HG03565 (cell line): ENCODE results near the gene ARAP2.

Experiments
- ATAC-seq: cut with Tn5 transposase; IDR thresholded peaks from one replicate; pipeline ENCODE4 v1.9.1; 2021; ENCODE audit warnings: mild to moderate bottlenecking, moderate library complexity; ENCODE audit not compliant: unreplicated experiment

ARAP2 gene

GRCh38 chr4:36053930-36054329 is 190.4 kb downstream of the ARAP2 start:
- no peak for ATAC-seq

DNA sequence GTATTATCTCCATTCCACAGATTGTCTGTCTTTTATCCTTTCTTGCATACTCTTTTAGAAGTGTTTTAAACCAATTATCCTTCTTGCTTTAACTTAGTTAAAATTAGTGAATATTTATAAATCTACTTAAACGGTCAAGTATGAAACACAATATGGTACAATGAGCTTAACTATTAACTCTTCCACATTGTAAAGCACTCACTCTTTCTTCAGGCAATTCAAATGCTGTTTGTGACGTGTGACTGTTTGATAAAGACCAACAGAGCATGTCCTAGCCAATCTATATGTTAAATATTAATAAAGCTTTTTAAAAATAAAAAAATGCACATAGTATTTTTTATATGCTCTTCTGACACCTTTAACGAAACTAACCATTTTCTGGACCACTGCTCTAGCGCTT is 192.7 kb downstream of the ARAP2 start:
- no peak for ATAC-seq

DNA sequence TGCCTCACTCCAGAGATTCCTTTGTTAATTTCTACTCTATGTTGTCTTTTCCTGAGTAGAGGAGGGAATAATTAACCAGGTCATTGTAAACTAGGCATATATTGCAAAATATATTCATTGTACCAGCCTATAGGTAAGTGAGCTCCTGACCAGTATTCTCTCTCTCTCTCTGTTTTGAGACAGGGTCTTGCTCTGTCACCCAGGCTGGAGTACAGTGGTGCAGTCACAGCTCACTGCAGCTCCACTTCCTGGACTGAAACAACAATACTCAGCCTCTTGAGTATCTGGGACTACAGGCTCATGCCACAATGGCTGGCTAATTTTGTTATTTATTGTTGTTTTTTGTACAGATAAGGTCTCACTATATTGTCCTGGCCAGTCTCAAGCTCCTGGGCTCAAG is 198.3 kb downstream of the ARAP2 start:
- ATAC-seq, result no peak

DNA sequence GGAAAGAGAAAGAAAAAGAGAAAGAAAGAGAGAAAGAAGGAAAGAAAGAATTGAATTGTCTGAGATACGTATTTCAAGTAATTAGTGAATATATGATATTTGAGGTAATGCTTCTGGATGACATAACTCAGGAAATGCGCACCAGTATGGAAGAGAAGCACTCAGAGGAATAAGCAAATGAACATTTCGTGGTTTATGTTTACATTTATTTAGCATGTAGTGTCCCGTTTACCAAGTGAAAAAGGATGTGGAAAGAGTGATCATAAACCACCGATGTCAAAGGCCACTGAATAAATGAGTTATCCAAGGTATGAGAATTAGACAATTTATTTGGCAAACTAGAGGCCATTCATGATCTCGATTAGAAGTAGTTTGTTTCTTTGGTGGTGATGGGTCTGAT is 200.4 kb downstream of the ARAP2 start:
- ATAC-seq, result no peak

- ATAC-seq, result no peak
Observed at GRCh38 chr4:36043241-36043640, 201.1 kb downstream of the ARAP2 start.

GRCh38 chr4:36042122-36042970 is 202.0 kb downstream of the ARAP2 start:
- no peak for ATAC-seq

DNA sequence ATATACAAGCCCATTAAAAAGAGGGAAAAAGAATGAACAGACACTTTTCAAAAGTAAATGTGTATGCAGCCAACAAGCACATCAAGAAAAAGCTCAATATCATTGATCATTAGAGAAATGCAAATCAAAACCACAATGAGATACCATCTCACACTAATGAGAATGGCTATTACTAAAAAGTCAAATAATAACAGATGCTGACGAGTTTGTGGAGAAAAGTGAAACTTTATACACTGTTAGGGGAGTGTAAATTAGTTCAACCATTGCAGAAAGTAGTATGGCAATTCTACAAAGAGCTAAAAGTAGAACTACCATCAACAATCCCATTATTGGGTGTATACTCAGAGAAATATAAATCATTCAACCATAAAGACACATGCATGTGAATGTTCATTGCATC is 203.0 kb downstream of the ARAP2 start:
- peak; percentile 51 for ATAC-seq

DNA sequence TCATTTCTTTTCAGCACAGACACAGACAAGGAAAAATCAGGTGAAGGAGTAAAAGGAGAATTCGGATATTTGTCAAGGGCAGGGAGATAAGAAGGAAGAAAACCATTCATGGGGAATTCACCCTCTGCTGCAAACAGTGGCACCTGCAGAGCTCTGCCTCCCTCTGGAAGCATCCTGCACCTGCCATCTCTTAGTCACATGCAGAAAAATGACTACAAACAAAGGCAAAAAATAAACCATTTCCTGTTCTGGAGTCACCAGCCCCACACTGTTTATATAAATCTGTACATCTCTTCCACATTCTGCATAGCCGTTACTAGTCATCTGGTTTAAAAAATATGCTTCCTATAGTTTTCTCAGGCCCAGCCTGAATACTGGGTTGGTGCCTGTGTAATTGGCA is 205.3 kb downstream of the ARAP2 start:
- no peak for ATAC-seq

DNA sequence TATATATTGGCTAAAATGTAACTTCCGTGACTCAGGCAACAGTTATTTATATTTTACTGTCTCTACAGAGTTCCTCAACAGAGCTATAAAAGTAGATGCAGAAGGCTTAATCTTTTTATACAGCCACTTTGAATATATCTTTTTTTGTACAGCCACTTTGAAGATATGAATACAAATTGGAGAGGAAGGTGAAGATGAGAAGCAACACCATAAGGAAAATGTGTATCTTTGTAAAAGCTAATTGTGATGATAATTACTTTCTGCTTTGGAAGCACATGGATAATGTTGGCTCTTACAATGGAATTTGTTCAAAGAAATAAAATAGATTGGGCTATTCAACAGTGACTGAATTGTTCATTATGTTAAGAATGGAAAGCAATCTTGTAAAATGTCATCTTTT is 205.8 kb downstream of the ARAP2 start:
- ATAC-seq, result no peak

DNA sequence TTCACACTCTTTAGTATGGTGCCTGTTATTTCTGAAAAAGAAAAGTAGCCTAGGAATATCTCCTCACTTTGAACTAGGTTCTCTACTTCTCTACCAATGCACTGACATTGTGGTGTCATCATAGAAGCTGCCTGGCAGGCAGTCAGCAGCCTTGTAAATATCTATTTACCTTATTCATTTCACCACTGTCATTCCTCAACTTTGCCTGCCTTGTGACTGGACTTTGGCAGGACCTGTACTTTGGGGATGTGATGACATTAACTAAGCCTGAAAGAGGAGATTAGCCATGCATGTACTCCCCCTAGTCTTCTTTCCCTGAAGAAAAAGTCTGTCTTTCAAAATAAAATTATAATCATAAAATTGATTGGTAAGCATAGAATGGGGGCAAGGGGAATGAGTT is 207.2 kb downstream of the ARAP2 start:
- ATAC-seq, result no peak

GRCh38 chr4:36029951-36030350 is 214.4 kb downstream of the ARAP2 start:
- ATAC-seq, result no peak

DNA sequence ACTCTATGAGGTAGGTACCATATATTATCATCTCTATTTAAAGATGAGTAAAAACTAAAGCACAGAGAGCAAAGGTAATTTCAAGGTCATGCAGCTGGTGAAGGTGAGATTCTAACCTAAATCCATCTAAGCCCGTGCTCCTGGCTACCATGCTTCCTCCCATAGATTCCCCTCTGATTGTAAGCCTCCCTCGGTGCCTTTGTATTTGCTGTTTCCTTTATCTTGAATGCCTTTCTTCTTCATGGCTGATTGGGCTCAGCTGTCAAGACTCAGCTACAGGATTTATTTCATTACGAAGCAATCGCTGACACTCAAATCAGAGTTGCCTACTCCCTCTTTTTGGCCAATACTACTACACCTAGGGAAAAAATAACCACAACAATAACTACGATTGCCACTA is 217.1 kb downstream of the ARAP2 start:
- no peak for ATAC-seq

GRCh38 chr4:36026348-36026880 is 217.9 kb downstream of the ARAP2 start:
- no peak for ATAC-seq

DNA sequence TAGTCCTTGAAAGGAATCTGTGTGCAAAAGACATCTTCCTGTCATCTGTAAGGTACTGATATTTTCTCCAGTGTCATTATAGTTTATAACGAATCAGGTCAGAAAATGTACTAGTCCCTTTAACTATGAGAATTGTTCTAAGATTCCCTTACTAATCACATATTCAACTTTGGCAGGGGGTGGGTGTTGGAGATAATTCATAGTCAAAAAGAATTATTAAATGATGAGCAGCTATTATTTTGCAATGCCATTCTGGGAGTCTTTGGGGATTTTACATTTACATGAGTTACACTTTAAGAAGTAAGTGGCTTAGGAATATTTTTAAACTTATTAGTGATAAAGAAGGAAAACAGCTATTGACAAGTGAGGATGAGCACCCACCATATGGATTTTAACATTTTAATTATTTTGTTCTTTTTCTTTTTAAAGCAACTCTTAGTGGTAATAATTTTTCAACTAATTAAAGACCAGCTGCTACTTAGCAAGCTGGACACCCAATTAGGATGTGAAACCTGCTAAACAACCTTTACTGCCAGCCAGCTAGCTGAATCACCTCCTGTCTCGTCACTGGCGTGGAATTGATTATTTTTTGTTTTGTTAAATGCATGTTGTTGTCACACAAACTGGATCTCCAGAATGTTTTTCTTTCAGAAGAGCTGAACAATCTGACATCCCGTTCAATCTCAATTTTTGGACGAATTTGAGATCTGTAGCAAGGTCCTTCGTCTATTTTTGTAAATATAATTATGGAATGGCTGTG is 219.2 kb downstream of the ARAP2 start:
- ATAC-seq, result no peak

DNA sequence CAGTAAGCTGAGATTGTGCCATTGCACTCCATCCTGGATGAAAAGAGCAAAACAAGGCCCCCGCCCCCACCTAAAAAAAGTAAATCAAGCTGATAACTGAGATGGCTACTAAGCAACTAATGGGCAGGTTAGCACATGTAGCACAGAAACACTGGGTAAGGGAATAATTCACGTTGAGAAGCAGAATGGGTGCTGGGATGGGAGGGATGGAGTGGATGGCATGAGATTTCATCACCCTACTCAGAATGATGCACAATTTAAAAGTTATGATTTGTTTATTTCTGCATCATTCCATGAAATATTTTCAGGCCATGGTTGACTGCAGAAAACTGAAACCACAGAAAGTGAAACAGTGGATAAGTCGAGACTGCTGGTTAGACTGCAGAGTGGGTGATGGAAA is 224.0 kb downstream of the ARAP2 start:
- ATAC-seq, result no peak
